Trophoblast cell (in vitro differentiated cells and primary cell): ENCODE measurements around the gene SAMD11.

Source experiments
- DNase-seq, 2 donors: peaks; one replicate each; pipeline ENCODE4 v3.0.0-alpha.2; 2016
- H2AFZ ChIP-seq: 2 replicates; pipeline ENCODE4 v1.6.1; 2013; ENCODE audit warnings: low read length, moderate library complexity, mild to moderate bottlenecking; ENCODE audit not compliant: insufficient read depth, poor library complexity
- H2AK5ac ChIP-seq: 2 replicates; pipeline ENCODE4 v1.6.1; 2013; ENCODE audit warnings: mild to moderate bottlenecking, low read length
- H2BK120ac ChIP-seq: 2 replicates; pipeline ENCODE4 v1.6.1; 2013; ENCODE audit warnings: low read length, mild to moderate bottlenecking, moderate library complexity; ENCODE audit not compliant: insufficient read depth, poor library complexity
- H2BK12ac ChIP-seq: 2 replicates; pipeline ENCODE4 v1.6.1; 2013; ENCODE audit warnings: mild to moderate bottlenecking, low read length, moderate library complexity
- H2BK5ac ChIP-seq: 2 replicates; pipeline ENCODE4 v1.6.1; 2013; ENCODE audit warnings: low read length, low read depth, moderate library complexity, mild to moderate bottlenecking; ENCODE audit not compliant: poor library complexity
- H3K14ac ChIP-seq: 2 replicates; pipeline ENCODE4 v1.6.1; 2013; ENCODE audit warnings: mild to moderate bottlenecking, low read length
- H3K18ac ChIP-seq: 2 replicates; pipeline ENCODE4 v1.6.1; 2013; ENCODE audit warnings: mild to moderate bottlenecking, low read length
- H3K23ac ChIP-seq: 2 replicates; pipeline ENCODE4 v1.6.1; 2013; ENCODE audit warnings: low read length
- H3K27ac ChIP-seq: 2 replicates; pipeline ENCODE4 v1.5.1; 2013; ENCODE audit warnings: low read depth, mild to moderate bottlenecking, inconsistent platforms, low read length, moderate library complexity
- H3K27me3 ChIP-seq: 2 replicates; pipeline ENCODE4 v1.6.1; 2013; ENCODE audit warnings: inconsistent platforms, mild to moderate bottlenecking, low read length, moderate library complexity; ENCODE audit not compliant: insufficient read depth
- H3K36me3 ChIP-seq, 2 experiments: 1 replicate in 1 of 2; 2 replicates in 1 of 2; pipeline ENCODE4 v1.6.1; 2013; ENCODE audit warnings: low read length in 2 of 2, mild to moderate bottlenecking in 2 of 2, moderate library complexity in 1 of 2; ENCODE audit not compliant: insufficient read depth in 2 of 2, control insufficient read depth in 1 of 2
- H3K4ac ChIP-seq: 2 replicates; pipeline ENCODE4 v1.6.1; 2013; ENCODE audit warnings: low read depth, mild to moderate bottlenecking, low read length, moderate library complexity
- H3K4me1 ChIP-seq, 2 experiments: 1 replicate in 1 of 2; 2 replicates in 1 of 2; pipeline ENCODE4 v1.6.1; 2013; ENCODE audit warnings: low read length in 2 of 2, mild to moderate bottlenecking in 2 of 2, moderate library complexity in 1 of 2; ENCODE audit not compliant: insufficient read depth in 2 of 2, control insufficient read depth in 1 of 2
- H3K4me2 ChIP-seq: 2 replicates; pipeline ENCODE4 v1.6.1; 2013; ENCODE audit warnings: inconsistent platforms, mild to moderate bottlenecking, low read length, moderate library complexity
- H3K4me3 ChIP-seq: 2 replicates; pipeline ENCODE4 v1.5.1; 2013; ENCODE audit warnings: mild to moderate bottlenecking, low read depth, low read length, inconsistent platforms
- H3K79me1 ChIP-seq: one replicate; pipeline ENCODE4 v1.6.1; 2013; ENCODE audit warnings: low read length
- H3K79me2 ChIP-seq: 2 replicates; pipeline ENCODE4 v1.6.1; 2013; ENCODE audit warnings: low read length, mild to moderate bottlenecking; ENCODE audit not compliant: control insufficient read depth, insufficient read depth, poor library complexity
- H3K9ac ChIP-seq: 2 replicates; pipeline ENCODE4 v1.6.1; 2013; ENCODE audit warnings: mild to moderate bottlenecking, low read length
- H3K9me3 ChIP-seq: 2 replicates; pipeline ENCODE4 v1.6.1; 2013; ENCODE audit warnings: low read depth, mild to moderate bottlenecking, control low read depth, inconsistent platforms, low read length; ENCODE audit not compliant: insufficient read depth
- H4K12ac ChIP-seq: 2 replicates; pipeline ENCODE4 v1.6.1; 2013; ENCODE audit warnings: low read depth, mild to moderate bottlenecking, low read length, moderate library complexity
- H4K8ac ChIP-seq: 2 replicates; pipeline ENCODE4 v1.6.1; 2013; ENCODE audit warnings: low read depth, mild to moderate bottlenecking, low read length, moderate library complexity
- H4K91ac ChIP-seq: one replicate; pipeline ENCODE4 v1.6.1; 2013; ENCODE audit warnings: low read depth, mild to moderate bottlenecking, low read length, moderate library complexity
- WGBS: extraction: QIAGEN DNeasy Blood & Tissue Kit; methylation state at CpG from one replicate; pipeline ENCODE4 v1.1.7; 2013; ENCODE audit warnings: missing lambda C conversion rate; ENCODE audit not compliant: insufficient read length, insufficient coverage; ENCODE audit errors: extremely low coverage; 5-methylcytosine and 5-hydroxymethylcytosine counted together

The SAMD11 gene

GRCh38 chr1:961132-961669, 37.5 kb downstream of the SAMD11 start:
- H3K4ac ChIP-seq, result no peak overlapping the region
- peaks cover 10% of the 10 kb centered on the region for H3K79me1 ChIP-seq
- peak overlapping the region; percentile 51 for H4K12ac ChIP-seq
- H3K27ac ChIP-seq, result no peak overlapping the region
- peak overlapping the region; percentile 50 for H4K8ac ChIP-seq
- H3K79me2 ChIP-seq, result peaks cover 5% of the 10 kb centered on the region
- peak; percentile 46 to 71 for DNase-seq
- no peak overlapping the region for H3K23ac ChIP-seq
- H3K18ac ChIP-seq, result peak overlapping the region; percentile 47
- peaks cover 36 to 47% of the 10 kb centered on the region in 2 experiments for H3K36me3 ChIP-seq
- peak overlapping the region; percentile 88 for H3K4me2 ChIP-seq
- H3K4me3 ChIP-seq, result peak overlapping the region; percentile 96
- peaks cover 3% of the 10 kb centered on the region for H3K27me3 ChIP-seq
- H3K9me3 ChIP-seq, result peaks cover 4% of the 10 kb centered on the region
- no peak overlapping the region for H2BK120ac ChIP-seq
- WGBS, result no CpG with 5 or more reads among the region's 56 CpGs
- peak overlapping the region; percentile 67 for H2AFZ ChIP-seq
- peaks cover 10 to 21% of the 10 kb centered on the region in 2 experiments for H3K4me1 ChIP-seq
- no peak overlapping the region for H2BK5ac ChIP-seq
- peak overlapping the region; percentile 68 for H4K91ac ChIP-seq
- H2BK12ac ChIP-seq, result no peak overlapping the region
- H3K9ac ChIP-seq, result peak overlapping the region; percentile 5
- peak overlapping the region; percentile 37 for H3K14ac ChIP-seq
- H2AK5ac ChIP-seq, result no peak overlapping the region

- no peak overlapping the region for H2AFZ ChIP-seq
- no peak overlapping the region for H3K4ac ChIP-seq
- H3K79me1 ChIP-seq, result peaks cover 13% of the 10 kb centered on the region
- H2BK12ac ChIP-seq, result no peak overlapping the region
- peaks cover 16 to 31% of the 10 kb centered on the region in 2 experiments for H3K4me1 ChIP-seq
- no peak overlapping the region for H3K18ac ChIP-seq
- H2AK5ac ChIP-seq, result no peak overlapping the region
- H4K12ac ChIP-seq, result no peak overlapping the region
- H4K91ac ChIP-seq, result no peak overlapping the region
- H3K4me2 ChIP-seq, result no peak overlapping the region
- H3K9ac ChIP-seq, result no peak overlapping the region
- no peak overlapping the region for H3K4me3 ChIP-seq
- WGBS, result no CpG with 5 or more reads among the region's 57 CpGs
- H3K27me3 ChIP-seq, result peaks cover 3% of the 10 kb centered on the region
- no peak for DNase-seq
- no peak overlapping the region for H2BK120ac ChIP-seq
- no peak overlapping the region for H3K14ac ChIP-seq
- no peak overlapping the region for H2BK5ac ChIP-seq
- no peak overlapping the region for H3K27ac ChIP-seq
- no peak overlapping the region for H4K8ac ChIP-seq
- H3K23ac ChIP-seq, result no peak overlapping the region
- H3K36me3 ChIP-seq, result peaks cover 26 to 35% of the 10 kb centered on the region in 2 experiments
- H3K9me3 ChIP-seq, result peaks cover 4% of the 10 kb centered on the region
- peaks cover 5% of the 10 kb centered on the region for H3K79me2 ChIP-seq
Observed at GRCh38 chr1:962381-963300, 38.9 kb downstream of the SAMD11 start.

- no peak overlapping the region for H3K4ac ChIP-seq
- no CpG with 5 or more reads among the region's 16 CpGs for WGBS
- no peak overlapping the region for H3K9ac ChIP-seq
- peaks cover 26 to 35% of the 10 kb centered on the region in 2 experiments for H3K36me3 ChIP-seq
- no peak overlapping the region for H3K14ac ChIP-seq
- H3K4me1 ChIP-seq, result peaks cover 16 to 31% of the 10 kb centered on the region in 2 experiments
- H2AFZ ChIP-seq, result no peak overlapping the region
- no peak overlapping the region for H2BK120ac ChIP-seq
- H2BK12ac ChIP-seq, result no peak overlapping the region
- H4K91ac ChIP-seq, result no peak overlapping the region
- DNase-seq, result no peak
- H3K4me2 ChIP-seq, result no peak overlapping the region
- H2AK5ac ChIP-seq, result no peak overlapping the region
- no peak overlapping the region for H3K18ac ChIP-seq
- H3K9me3 ChIP-seq, result peaks cover 4% of the 10 kb centered on the region
- H3K79me1 ChIP-seq, result peaks cover 13% of the 10 kb centered on the region
- no peak overlapping the region for H3K27ac ChIP-seq
- H4K8ac ChIP-seq, result no peak overlapping the region
- H3K79me2 ChIP-seq, result peaks cover 5% of the 10 kb centered on the region
- peaks cover 3% of the 10 kb centered on the region for H3K27me3 ChIP-seq
- H3K4me3 ChIP-seq, result no peak overlapping the region
- H3K23ac ChIP-seq, result no peak overlapping the region
- no peak overlapping the region for H2BK5ac ChIP-seq
- H4K12ac ChIP-seq, result no peak overlapping the region
Observed at GRCh38 chr1:963301-963651, 39.6 kb downstream of the SAMD11 start.

- H4K12ac ChIP-seq, result no peak overlapping the region
Observed at GRCh38 chr1:963746-964525, 40.2 kb downstream of the SAMD11 start.

More at GRCh38 chr1:963746-964525, 40.2 kb downstream of the SAMD11 start:
- Histone ChIP-seq H3K9ac (no peak overlapping the region), H2BK5ac (no peak overlapping the region), H3K14ac (no peak overlapping the region), H3K4me1 (peaks cover 16 to 27% of the 10 kb centered on the region in 2 experiments), H2AFZ (no peak overlapping the region), H2AK5ac (no peak overlapping the region), H2BK12ac (no peak overlapping the region), H3K27me3 (peaks cover 3% of the 10 kb centered on the region), H4K8ac (no peak overlapping the region), H3K9me3 (peaks cover 4% of the 10 kb centered on the region), H3K27ac (no peak overlapping the region), H4K91ac (no peak overlapping the region), H3K4ac (no peak overlapping the region), H2BK120ac (no peak overlapping the region), H3K18ac (no peak overlapping the region), H3K36me3 (peaks cover 26 to 35% of the 10 kb centered on the region in 2 experiments), H3K4me2 (no peak overlapping the region), H3K79me2 (peaks cover under 1% of the 10 kb centered on the region), H3K23ac (no peak overlapping the region), H3K4me3 (no peak overlapping the region), H3K79me1 (peaks cover 10% of the 10 kb centered on the region)
- WGBS, result no CpG with 5 or more reads among the region's 47 CpGs
- no peak for DNase-seq
